GM19043 (cell line): Measurements from ENCODE around the gene C11orf21.
"Not testable (repeated sequence)": the region's sequence is repeated elsewhere in the genome, so short reads cannot be mapped to it uniquely, and the experiment has no call there.

Experiments used
- ATAC-seq: cut with Tn5 transposase; IDR thresholded peaks from one replicate; pipeline ENCODE4 v1.9.1; 2021; ENCODE audit warnings: low read depth; ENCODE audit not compliant: unreplicated experiment

The C11orf21 gene

DNA sequence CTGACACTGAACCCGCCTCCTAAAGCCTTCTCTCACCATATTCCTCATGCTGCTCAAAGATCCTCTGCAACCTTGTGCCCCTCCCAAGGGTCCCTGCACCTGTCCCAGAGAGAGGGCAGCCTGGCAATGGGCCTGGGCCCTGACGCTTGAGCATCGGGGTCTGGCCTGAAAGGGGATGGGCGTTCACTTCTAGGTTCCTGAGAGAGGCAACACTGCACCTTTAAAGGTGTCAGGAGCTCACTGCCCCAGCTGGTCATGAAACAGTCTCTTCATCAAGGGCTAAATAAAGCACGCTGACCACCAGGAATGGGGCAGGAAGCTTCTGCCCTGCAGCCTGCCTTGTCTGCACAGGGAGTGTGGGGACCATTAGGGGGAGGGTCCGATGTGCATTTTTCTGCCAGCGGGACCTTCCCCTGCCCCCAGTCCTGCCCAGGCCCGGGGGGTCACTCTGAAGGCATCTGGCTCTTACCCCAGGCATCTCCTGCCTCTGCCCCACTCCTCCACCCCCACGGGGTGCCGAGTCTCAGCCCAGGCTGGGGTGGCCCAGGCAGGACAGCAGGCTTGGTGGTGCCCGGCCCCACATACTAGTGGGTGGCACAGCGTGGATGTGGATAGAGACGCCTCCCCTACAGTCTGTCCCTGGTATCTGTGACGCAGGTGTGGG lies 3.5 kb downstream of the C11orf21 start:
- no peak for ATAC-seq

DNA sequence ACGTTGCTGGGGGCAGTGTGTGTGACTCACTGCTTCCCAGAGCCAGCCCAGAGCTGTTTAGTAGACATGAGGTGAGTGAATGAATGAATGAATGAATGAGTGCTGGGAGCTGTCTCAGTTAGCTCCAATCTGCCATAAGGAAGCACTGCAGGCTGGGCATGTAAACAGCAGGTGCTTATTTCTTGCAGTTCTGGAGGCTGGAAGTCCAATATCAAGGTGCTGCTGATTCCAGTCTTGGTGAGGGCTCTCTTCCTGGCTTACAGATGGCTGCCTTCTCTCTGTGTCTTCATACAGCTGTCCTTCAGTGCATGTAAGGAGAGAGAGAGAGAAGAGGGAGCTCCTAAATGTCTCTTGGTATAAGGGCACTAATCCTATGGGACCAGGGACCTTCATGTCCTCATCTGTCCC lies 4.1 kb downstream of the C11orf21 start:
- no peak for ATAC-seq

DNA sequence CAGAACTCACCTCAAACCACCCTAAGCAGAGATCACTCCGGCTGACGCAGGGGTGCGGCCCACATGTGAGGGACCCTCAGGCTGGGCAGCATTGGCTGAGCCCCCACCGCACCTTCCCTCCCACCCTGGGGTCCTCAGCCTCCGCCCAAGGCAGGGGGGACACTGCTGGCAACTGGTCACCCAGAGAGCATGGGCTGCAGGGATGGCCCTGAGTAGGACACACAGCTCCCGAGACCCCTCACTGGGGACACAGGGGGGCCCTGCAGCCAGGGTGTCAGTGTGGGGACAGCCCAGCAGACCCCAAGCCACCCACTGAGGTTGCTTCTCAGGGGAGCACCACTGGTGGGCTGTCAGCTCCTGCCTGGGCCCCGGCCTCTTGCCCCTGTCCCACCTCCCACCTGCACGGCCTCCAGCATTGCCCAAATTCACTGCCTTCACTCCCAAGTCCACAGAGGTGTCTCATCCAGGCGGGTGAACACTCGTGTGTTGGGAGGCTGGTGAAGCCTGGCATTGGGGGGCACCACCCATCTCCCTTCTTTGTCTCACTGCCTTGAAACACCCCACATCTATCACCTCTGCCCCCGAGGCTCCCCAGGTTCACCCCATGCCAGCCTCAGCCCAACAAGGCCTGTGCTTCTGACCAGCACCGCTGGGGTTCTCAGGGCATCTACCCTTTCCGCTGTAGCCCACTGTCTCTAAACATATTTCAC lies 4.7 kb downstream of the C11orf21 start:
- no peak for ATAC-seq

DNA sequence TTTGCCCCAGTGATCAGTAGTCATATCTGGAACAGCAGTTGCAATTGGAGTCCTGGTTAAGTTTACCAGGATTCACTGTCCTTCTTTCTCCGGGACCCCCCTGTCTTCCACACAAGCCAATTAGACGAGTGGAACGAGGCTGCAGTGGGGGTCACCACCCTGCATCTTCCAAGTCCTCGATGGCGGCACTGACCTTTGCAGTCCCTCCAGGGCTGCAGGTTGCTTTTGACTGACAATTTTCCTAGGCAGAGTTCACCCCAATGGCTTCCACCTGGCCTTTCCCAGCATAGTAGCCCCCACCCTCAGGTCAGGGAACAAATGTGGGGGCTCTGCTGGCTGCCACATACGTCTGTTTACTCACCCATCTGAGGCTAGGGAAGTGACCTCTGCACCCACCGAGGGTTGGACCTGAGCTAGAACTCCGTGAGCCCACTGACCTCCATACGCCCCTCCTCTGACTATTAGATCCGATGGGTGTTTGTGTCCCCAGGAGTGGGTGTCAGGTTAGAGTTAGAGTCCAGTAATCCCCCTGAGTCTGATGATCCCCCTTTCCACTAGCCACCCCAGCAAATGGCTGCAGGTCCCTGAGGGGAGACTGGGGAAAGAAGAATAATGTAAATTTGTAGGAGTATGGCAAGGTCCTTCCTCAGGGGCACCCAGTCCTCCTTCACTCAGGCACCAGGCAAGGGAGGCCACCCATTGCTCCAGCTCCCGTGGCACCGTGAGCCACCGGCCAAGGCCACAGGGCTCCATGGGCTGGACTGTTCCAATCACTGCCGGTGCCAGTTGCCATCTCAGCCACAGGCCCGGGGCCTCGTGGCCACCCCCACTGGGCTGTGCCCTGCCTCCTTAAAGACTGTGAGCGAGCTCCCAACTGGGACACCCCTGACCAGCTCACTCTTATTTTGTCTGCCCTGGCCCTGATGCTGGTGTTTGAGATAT lies 5.5 kb downstream of the C11orf21 start:
- ATAC-seq: no peak

DNA sequence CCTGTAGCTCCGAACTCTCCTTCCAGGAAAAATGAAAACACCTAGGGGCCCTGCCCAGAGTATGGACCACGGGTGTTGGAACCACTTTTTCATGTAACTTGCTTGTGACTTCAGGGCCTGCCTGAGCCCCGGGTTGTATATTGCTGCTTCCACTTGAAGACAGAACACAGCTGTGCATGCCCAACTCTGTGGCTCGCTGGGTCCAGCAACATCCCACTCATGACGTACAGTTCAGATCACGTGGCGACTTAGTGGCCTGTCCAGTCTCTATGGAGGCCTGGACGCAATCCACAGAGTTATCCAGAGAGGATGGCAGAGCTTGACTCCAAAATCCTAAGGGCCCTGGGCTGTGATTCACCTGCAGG lies 6.8 kb downstream of the C11orf21 start:
- no peak for ATAC-seq

DNA sequence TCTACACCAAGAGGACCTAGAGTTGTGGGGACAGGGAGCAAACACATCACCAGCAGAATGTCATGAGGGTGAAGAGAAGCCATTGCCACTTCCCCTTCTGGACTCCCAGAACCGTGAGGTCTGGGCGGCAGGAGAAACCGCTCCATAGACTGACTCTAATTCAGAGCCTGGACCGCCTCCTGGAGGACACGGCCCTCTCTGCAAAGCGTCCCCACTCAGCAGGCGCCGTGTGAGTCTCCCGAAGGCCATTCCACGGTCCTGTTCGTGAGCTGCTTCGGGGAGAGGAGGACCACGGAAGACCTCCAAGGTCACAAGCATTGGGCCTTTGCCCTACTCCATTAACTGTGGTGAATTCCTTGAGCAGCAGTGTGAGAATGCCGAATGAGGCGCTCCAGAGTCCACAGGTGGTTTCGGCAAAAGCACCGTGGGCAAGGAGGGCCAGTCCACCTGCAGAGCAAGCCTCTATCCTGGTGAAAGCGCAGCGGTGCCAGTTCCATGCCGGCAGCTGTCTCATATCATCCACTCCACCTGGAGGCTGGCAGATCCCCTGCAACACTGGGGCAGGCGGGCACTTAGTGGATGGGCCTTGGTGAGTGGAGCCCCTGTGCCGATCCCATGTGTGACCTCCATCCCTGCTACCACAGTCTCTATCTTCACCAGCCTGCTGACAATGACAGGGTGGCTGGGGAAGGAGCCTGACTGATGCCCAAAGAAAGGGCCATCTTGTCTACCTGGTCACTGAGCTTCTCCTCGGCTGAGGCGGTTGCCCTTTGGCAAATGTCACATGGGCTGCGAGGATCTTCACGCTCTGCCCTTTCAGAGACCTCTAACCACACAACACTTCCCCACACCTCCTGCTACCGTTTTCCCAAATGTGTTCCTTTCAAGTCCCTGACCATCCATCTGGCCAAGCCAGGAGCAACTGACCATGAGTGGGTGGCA lies 7.5 kb downstream of the C11orf21 start:
- no peak for ATAC-seq

DNA sequence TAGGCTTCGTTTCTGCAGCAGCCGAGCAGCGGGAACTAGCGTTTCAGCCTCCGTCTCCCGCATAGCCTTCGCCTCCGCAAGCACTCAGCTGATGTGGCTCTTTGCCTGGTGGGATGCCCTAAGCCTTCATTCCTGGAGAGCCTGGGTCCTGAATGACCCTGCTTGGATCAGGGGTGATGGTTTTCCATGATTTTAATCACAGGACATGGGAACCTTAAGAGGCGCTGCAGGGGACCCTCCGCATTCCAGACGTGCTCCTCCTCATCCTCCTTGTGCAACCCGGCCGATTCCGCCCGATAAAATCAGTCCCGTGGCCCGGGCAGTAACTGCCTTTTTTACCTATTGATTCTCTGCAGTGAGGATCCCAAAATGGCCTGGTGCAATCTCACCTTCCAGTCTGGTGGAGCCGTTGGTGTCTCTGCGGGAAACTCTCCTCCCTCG lies 8.2 kb downstream of the C11orf21 start:
- no peak for ATAC-seq

DNA sequence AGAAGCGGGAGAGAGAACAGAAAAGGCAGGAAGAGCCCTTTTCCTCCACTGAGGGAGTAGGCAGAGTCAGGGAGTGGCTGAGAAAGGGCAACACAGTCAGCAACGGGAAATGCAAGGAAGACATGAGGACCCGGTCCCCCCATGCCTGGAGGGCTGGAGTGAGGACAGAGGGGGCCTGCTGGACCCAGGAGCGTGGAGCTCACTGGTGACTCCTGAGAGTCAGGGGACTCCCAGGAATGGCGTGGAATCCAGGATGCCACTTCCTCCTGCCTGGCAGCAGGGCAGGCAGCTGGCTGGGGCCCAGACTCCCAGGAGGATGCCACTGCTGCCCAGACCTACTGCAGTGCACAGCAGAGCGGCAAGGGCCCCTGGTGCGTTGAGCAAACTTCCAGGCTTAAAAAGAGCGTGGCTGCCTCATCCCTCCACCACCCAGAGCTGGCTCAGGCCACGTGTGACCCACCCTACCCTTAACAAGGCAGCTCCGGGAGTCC lies 11.3 kb downstream of the C11orf21 start:
- no peak for ATAC-seq

DNA sequence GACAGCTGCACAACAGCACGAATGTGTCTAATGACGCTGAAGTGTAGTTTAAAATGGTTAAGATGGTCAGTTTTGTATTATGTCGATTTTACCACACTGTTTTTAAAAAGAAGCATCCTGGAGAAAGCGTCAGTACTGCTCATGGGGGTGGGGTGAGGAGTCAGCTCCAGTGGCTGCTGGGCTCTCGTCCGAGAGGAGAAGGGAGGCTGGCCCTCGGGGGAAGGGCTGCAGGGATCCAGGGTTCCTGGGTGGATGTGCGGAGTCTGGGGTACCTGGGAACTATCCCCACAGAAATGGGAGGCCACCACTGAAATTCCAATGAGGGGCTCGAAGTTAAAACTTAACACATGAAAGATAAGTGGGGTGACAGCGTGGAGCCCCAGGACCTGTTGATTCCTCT lies 11.9 kb downstream of the C11orf21 start:
- no peak for ATAC-seq

DNA sequence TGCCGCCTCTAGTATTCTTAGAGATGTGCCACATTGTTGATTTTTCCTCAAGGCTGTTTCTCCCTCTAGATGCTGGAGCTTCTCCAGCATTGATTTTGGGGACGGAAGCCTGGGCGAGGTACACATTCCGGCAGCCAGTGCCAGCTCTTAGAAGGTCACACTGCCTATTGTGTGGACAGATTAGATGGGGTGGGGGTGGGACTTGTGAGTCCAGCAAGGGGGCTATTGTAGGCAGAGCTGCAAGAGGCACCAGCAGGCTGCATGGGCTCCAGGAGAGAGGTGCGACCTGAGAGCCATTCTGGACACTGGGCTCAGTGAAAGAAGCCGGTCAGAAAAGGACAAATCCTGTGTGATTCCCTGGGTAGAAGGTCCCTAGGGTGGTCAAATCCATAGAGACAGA lies 12.4 kb downstream of the C11orf21 start:
- no peak for ATAC-seq

DNA sequence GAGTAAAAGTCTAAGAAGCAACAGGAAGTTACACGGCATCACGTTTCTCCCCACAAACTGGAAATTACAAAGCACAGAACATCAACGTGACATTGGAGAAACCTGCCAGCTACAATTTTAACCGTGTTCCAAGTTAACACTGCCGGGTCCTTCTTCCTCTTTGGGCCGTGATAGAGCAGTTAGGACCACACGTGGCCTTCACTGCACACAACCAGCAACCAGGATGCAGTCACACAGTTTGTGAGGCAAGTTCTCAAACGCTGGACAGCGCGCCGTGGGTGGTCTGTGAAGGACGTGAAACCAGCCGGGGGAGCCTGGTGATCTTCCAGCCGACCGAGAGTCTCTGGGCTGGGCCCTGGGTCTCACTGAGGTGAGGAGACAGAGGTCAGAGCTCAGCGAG lies 14.6 kb downstream of the C11orf21 start:
- ATAC-seq: no peak

DNA sequence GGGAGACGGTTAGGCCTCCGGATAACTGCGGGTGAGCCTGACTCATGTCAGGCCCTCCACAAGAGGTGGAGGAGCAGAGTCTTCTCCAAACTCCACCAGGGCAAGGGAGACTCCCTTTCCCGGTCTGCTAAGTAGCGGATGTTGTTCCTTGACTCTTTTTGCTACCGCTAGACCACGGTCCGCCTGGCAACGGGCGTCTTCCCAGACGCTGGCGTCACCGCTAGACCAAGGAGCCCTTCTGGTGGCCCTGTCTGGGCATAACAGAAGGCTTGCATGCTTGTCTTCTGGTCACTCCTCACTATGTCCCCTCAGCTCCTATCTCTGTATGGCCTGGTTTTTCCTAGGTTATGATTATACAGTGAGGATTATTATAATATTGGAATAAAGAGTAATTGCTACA lies 15.4 kb downstream of the C11orf21 start:
- ATAC-seq: not testable (repeated sequence)

DNA sequence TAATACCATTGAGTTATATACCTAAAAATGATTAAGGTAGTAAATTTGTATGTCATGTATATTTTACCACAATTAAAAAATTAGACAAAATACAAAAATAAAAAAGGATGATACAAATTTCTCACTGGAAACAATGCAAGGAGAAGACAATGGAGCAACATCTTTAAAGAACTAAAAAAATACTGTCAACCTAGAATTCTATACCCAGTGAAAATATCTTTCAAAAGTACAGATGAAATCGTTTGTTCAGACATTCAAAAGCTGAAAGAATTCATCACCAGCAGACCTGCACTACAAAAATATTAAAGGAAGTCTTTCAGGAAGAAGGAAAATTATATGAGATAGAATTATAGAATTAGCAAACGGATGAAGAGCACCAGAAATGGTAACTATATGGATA lies 21.5 kb downstream of the C11orf21 start:
- ATAC-seq: no peak

DNA sequence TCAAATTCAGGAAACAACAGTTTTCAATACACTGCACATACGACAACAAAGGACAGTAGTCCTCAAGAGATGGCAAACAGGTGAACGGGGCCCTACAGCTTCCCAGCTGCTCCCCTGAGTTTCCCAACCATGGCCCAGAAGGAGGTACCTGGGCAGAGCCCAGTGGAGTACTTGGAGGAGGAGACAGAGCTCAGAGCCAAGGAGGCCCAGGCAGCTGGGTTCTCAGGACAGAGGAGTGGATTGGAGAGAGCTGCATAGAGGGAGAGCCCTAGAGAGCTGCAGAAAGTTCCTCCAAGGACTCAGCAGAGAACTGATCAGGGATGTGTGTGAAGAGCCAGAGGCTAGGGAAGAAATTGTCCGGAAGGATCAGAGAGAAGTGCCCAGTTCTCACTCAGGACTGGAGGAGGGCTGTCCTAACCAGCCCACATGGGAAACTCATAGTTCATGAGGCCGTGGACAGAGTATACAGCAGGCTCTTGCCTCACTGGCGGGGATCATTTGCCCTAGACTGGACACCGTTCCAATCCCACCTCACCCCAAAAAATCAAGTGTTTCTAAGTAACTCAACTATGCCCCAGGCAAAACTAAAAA lies 23.7 kb downstream of the C11orf21 start:
- ATAC-seq: no peak

DNA sequence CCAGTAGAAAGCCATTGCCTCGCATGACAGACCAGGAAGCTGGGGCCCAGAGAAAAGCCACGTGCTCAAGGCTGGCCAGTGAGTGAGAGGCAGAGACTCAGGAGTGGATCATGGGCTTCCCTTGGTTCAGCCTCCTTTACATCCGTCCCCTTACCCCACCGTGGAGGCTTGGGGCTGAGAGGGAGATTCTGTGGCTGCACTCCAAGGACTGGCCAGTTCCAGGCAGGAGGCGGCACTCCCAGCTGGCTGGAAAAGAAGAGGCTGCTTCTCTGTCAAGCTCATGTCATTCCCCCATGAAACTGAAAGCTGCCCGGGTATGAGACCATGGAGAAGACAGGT lies 24.7 kb downstream of the C11orf21 start:
- no peak for ATAC-seq

DNA sequence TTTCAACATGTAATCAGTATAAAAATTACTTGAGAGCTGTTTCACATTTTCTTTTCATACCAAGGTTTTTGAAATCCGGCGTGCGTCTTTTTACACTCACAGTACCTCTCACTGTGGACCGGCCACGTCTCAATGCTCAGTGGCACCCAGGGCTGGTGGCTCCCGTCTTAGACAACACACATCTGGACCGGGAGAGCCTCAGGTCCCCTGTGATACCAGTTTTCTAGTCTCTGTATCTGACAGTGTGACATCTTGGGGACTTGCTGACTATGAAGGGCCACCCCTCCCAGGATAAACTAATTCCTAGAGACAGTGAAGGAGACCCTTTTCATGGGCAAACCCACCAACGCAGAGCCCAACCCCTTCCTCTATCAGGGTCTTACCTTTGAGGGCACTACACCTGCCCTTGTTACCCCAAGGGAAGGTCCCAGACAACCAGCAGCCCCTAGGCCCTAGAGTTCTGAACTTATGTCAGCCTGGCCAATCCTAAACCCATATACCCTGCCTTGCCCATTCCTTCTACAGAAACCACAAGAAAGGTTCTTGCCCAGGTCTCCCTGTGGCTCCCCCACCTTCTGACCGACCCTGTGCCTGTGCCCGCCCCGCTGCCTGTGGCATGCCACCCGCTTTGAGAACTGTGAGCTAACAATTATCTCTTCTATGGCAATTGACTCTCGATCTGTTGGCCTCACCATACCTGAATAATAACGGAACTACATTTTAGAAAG lies 25.3 kb downstream of the C11orf21 start:
- no peak for ATAC-seq

DNA sequence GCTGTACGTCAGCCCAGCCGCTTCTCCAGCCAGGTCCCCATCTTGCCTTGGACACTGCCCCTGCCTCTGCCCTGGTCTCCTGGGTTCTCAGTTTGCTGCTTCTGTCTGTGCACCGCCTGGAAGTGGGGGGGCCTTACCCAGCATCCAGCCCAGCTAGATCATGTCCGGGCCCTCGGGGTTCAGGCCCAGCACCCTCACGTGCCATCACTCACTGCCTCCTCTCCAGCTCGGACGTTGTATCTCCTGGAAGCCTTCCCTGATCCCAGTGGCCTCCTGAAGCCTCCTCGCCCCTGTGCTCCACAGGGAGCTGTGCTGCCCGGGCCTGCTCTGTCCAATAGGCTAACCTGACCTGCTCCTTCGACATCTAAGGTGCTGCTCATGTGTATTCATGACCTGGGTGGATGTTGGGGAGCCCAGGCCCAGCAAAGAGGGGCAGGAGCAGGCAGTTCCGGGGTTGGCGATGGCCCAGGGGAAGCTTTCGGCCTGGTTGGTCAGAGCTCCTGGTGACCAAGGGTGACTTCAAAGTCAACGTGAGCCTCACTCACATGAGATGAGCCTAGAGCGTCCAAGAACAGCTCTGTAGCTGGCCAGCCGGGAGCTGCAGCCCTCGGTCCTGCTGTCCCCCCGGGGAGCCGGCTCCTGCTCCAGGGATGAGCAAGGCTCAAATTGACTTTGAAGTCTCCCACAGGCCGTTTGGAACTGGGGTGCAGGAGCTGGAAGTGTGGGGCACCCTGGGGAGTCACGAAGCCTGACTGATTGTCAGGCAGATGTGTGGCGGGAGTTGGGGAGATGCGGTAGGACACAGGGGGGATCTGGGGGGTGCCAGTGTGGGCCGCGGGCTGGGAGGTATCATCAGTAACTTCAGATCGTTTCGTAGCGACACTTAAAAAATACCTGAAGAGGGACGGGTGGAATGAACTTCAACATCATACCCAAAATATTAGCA lies 26.1 kb downstream of the C11orf21 start:
- ATAC-seq: no peak

DNA sequence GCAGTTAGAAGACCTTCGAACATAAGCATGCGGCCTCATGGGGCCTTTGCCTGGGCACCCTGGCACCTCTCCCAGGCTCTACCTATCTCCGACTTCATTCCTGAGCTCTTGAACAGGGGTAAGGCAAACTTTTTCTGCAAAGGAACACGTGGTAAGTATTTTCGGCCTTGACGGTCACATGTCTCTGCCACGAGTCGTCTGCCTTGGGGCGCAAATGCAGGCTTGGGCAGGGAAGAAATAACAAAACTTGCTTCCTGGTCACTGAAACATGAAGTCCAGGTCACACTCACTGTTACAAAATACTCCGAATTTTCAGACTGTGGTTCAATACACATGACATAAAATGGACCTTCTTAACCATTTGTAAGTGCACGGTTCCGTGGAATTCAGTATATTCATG lies 27.9 kb downstream of the C11orf21 start:
- no peak for ATAC-seq
